ENCODE data around the gene COPG1. TPM values are rescaled to one million over a fixed set of nuclear protein-coding genes. Genes with fewer than 3 reads are reported as not detected.
A peak's percentile ranks its signal among the peaks of the same experiment; 100 is the strongest.

Gene COPG1
- total and polyA plus RNA-seq, 9 of the 15 experiments (the other 6 are each of a cell fraction or from before 2014, with no cell fraction given) = 40.3 to 105 (median 62.4) TPM

GRCh38 chr3:129286081-129286480 is 36.7 kb downstream of the COPG1 start (continued):
- no peak for TF ChIP-seq TRIM25 (IDR thresholded peaks at IDR 0.05; ENCODE audit: borderline replicate concordance)
- TF ChIP-seq ESRRA (IDR thresholded peaks at IDR 0.05; ENCODE audit: borderline replicate concordance, low read depth) = no peak
- TF ChIP-seq NELFE (IDR thresholded peaks at IDR 0.05; ENCODE audit: insufficient read depth, insufficient read length) = no peak
- TF ChIP-seq NFE2 (IDR thresholded peaks at IDR 0.05; ENCODE audit: low read depth) = no peak
- TF ChIP-seq, protein P1, sequence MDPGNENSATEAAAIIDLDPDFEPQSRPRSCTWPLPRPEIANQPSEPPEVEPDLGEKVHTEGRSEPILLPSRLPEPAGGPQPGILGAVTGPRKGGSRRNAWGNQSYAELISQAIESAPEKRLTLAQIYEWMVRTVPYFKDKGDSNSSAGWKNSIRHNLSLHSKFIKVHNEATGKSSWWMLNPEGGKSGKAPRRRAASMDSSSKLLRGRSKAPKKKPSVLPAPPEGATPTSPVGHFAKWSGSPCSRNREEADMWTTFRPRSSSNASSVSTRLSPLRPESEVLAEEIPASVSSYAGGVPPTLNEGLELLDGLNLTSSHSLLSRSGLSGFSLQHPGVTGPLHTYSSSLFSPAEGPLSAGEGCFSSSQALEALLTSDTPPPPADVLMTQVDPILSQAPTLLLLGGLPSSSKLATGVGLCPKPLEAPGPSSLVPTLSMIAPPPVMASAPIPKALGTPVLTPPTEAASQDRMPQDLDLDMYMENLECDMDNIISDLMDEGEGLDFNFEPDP (CRISPR knock-in tag; IDR thresholded peaks at IDR 0.05) = no peak
- no peak for TF ChIP-seq CBX1 (IDR thresholded peaks at IDR 0.05; ENCODE audit: low read depth)

DNA sequence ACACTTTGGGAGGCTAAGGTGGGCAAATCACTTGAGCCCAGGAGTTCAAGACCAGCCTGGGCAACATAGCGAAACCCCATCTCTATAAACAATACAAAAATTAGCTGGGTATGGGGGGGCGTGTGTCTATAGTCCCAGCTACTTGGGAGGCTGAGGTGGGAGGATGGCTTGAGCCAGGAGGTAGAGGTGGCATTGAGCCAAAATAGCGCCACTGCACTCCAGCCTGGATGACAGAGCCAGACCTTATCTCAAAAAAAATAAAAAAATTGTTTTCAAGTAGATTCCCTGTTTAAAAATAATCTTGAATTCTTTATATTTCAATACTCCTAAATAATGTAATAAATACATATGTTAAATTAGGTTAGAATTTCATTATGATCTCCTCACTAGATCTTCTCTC is 39.0 kb downstream of the COPG1 start:
- Histone ChIP-seq H3K4me3 (no peak overlapping the region), H3K9me1 (ENCODE audit: control insufficient read depth, insufficient read depth, low read length) (no peaks in the 10 kb centered on the region), H3K4me2 (ENCODE audit: insufficient read depth, low read length) (no peak overlapping the region), H3K9ac (ENCODE audit: insufficient read depth in 1 of 2, low read depth in 2 of 2, low read length in 2 of 2) (no peak overlapping the region), H4K20me1 (replicated peaks; ENCODE audit: control insufficient read depth, insufficient read depth, low read length) (no peaks in the 10 kb centered on the region), H3K27me3 (ENCODE audit: control insufficient read depth in 2 of 2, insufficient read depth in 2 of 2, low read length in 2 of 2) (no peaks in the 10 kb centered on the region), H2AFZ (ENCODE audit: low read depth, low read length) (no peak overlapping the region), H3K4me1 (replicated peaks in 1 of 2; ENCODE audit: control insufficient read depth in 2 of 2, insufficient read depth in 2 of 2, low read length in 2 of 2) (no peaks in the 10 kb centered on the region; a peak in 2 of 5 replicates), H3K79me2 (ENCODE audit: control insufficient read depth, insufficient read depth, low read length) (no peaks in the 10 kb centered on the region), H3K36me3 (ENCODE audit: control insufficient read depth, insufficient read depth, low read length) (peaks cover 31% of the 10 kb centered on the region), H3K27ac (ENCODE audit: extremely low read depth, low read depth, low read length) (no peak overlapping the region), H3K9me3 (replicated peaks; ENCODE audit: control insufficient read depth, insufficient read depth, low read depth, low read length) (no peaks in the 10 kb centered on the region)
- POLR2A ChIA-PET = interaction anchor here (1.1 to 2.2 kb wide), 2 partner anchors 9 to 39 kb away, joined by 5 to 12 read pairs; partner anchors contain the start of genes COPG1 and HMCES
- no peak for TF ChIP-seq SRSF7 (optimal IDR thresholded peaks at IDR 0.05; ENCODE audit: low read depth, low read length)
- TF ChIP-seq NFIC (IDR thresholded peaks at IDR 0.05) = peak; percentile 84
- ATAC-seq (peak; percentile 41; the same call in 1 of the 3 replicates), FAIRE-seq (no peak), DNase-seq (ENCODE audit: extremely low read depth in 1 of 4, low spot score in 3 of 4) (no peak)
- CTCF ChIA-PET (ENCODE audit: low intra/inter-chr PET ratio) = no interaction called here
- in situ Hi-C loops (cut with MboI) (no loop called here), intact Hi-C loops (cut with micrococcal nuclease) (no loop called here)
- 84% methylated on average over 3 of the region's 3 CpGs for WGBS (ENCODE audit: insufficient coverage, low coverage, missing lambda C conversion rate)
- no TSS peak for BruUV-seq (replicated peaks)

Measured in K562 (cell line).